Parietal lobe (tissue), 1 donor: Measurements from ENCODE around the gene POM121L2. TPM values are rescaled to one million over a fixed set of nuclear protein-coding genes. Genes with fewer than 3 reads are reported as not detected.

ENCODE experiments used
- total RNA-seq: library from RNA; depleted of rRNA; stranded (reverse); fragments of >200 nt; gene quantifications from one replicate; pipeline ENCODE4 v1.2.3, GENCODE V29; 2014

Gene POM121L2
- total RNA-seq = not detected

DNA sequence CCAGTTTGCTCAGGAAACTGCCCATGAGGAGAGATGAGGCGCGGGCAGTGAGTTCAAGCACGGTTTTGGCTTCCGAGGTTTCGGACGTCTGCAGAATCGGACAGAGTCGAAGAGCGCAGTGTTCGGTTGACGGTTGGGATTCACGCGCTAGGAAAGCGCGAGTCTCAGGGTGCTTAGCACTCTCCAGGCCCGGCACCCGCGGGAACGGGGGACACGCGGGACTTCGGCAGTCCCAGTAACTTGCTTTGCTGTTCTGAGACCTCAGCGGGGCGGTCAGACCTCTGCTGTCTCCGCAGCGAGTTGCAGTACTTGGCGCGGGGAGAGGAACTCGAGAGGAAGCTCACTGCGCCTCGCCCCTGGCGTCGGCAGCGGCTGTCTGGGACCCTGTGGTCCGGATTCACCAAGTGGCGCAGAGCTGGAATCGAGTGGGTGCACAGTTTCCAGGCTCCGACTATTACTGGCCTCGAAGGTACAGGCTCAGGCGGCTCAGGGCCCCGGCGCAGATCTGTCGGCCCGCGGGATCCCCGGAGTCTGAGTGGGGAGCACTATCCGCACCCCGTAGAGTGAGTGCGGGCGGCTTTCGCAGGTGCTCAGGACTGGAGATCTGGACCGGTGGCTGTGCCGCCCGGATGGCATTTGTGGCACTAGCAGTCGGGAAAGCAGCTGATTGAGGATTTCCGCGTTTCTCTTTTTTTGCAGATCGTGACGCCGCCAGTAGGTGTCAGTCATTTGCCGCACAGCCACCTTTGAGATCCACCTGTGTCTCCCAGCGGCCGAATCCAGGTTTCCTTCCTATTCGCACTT lies at the start of gene POM121L2:
Gene POM121L2 (minus strand): TSS at position 128 of the 804 bp plus-strand sequence. CDS start 103 bp downstream, at position 25.

Other genes with a start within 250 kb of the POM121L2 start
- 0.31 TPM for gene PRSS16, start 64.6 kb downstream of the POM121L2 start, total RNA-seq
- 5.3 TPM for gene ZNF391, start 76.5 kb upstream of the POM121L2 start, total RNA-seq
- gene ZNF184, start 160.8 kb upstream of the POM121L2 start, total RNA-seq = 29.1 TPM